ENCODE data around the gene APP.

Gene APP

GRCh38 chr21:25970254-25970930 lies 200.2 kb downstream of the APP start:
- DNase-seq (ENCODE audit: low read depth): no peak

- DNase-seq (ENCODE audit: low read depth): no peak
Measured at GRCh38 chr21:25967901-25968438, 202.6 kb downstream of the APP start.

- DNase-seq (ENCODE audit: low read depth): no peak
Measured at GRCh38 chr21:25967181-25967900, 203.2 kb downstream of the APP start.

DNA sequence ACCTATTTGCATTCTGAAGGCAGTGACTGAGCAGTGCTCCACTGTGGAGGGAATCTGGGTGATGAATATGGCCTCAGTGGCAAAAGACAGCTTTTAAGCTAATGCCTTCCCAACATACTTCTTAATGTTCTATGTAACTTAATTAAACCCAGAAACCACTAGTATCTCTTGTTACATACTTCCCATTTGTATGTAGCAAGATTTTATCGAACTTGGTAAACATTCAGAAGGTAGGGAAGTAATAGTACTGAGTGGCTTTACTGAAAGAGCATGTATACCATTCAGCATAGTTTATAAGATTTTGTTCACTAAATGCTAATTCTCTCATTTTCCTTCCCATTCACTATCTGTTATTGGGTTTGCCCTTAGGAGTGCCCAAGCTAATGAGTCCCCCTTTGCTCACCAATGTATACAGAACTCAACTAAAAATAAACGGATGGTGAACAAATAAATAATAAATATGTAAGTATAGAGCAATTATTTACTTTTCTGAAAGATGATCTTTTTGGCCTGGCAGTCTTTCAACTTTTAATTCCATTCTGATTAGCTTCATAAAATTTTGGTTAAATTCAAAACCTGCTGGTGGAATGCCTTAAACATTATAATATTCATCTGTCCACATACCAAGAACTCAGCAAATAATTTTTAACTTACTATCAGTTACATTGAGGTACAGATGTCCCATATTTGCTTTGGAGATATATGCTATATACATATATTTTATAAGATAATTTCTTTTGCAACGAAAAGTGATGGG lies 204.4 kb downstream of the APP start:
- DNase-seq (ENCODE audit: low read depth): no peak

- no peak for DNase-seq (ENCODE audit: low read depth)
Measured at GRCh38 chr21:25964926-25965325, 205.6 kb downstream of the APP start.

GRCh38 chr21:25964015-25964414 lies 206.6 kb downstream of the APP start:
- no peak for DNase-seq (ENCODE audit: low read depth)

- DNase-seq (ENCODE audit: low read depth): no peak
Measured at GRCh38 chr21:25963181-25963580, 207.4 kb downstream of the APP start.

- no peak for DNase-seq (ENCODE audit: low read depth)
Measured at GRCh38 chr21:25961042-25961441, 209.5 kb downstream of the APP start.

DNA sequence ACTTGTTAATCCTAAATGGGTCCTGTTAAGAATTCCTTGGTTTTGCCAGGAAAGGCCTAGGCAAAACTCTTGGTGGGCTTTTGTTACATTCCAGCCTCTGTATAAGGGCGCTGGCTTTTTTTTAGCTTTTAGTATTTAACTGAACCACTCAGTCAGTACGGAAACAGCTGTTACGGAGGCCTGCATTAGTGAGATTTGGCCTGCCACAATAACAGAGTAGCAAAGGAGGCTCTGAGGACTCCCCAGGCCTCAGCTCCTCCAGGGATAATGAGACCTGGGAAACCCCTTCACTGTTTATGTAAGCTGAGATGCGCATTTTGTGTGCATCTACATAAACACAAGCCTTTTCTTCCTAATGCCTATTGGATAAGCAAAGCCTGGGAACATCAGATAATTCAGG lies 210.2 kb downstream of the APP start:
- DNase-seq (ENCODE audit: low read depth): no peak

GRCh38 chr21:25959799-25960198 lies 210.8 kb downstream of the APP start:
- no peak for DNase-seq (ENCODE audit: low read depth)

GRCh38 chr21:25956993-25957714 lies 213.4 kb downstream of the APP start:
- DNase-seq (ENCODE audit: low read depth): peak; percentile 48

GRCh38 chr21:25955646-25956045 lies 214.9 kb downstream of the APP start:
- DNase-seq (ENCODE audit: low read depth): no peak

GRCh38 chr21:25953659-25954058 lies 216.9 kb downstream of the APP start:
- DNase-seq (ENCODE audit: low read depth): no peak

DNA sequence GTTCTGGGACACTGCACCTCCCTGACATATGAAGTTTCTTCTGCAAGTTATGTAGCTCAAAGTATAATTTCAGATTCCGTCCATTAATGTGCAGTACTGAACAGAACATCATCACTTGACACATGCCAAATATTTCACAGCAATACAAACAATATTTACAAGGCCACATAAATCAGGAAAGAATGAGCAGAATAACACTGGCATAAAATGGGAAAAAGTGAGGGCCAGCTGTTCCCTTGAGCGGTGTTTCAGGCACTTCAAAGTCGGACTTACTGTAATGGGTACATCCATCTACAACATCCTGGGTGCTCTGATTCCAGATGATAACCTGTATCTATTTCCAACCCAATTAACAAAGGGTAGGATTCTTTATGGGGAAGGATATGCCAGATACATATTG lies 217.4 kb downstream of the APP start:
- no peak for DNase-seq (ENCODE audit: low read depth)

GRCh38 chr21:25952306-25952705 lies 218.3 kb downstream of the APP start:
- DNase-seq (ENCODE audit: low read depth): no peak

DNA sequence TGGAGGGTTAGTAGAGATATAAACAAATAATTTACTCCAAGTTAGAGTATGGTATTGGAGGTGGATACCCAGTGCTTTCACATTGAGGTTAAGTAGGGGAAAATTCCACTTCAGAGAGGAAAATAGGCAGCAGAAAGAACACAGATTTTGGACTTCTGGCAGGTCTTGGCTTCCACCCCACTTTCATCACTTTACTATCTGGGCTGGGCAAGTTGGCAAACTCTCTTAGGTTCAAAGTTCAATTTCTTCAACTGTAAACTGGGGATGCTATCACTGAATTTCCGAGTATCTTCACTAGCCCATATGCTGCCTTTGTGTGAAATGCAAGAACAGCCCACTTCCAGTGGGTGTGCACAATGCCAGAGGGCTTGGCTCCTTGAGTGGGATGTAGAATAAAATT lies 220.9 kb downstream of the APP start:
- no peak for DNase-seq (ENCODE audit: low read depth)

DNA sequence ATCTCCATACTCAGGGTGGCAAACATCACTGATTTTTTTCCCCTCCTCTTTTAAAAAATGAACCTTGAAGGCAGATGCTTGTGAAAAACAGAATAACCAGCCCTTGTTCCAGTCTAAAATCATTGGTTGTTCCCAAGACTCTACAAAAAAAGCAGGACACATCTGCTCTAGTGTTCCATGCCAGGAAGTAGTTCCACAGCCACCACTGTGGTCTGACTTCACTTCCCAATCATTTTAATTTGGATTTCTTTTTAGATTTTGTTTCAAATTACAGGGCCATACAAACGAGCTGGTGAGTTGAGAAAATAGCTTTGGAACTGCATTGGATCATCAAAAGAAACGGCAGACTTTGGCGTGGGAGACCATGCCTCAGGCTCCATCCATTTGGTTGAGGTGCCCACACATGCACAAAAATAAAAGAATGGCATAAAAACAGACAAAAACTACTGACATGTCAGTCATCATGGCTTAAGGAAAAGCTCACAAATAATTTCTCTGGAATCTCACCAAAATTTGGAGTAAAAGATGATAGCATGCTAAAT lies 225.8 kb downstream of the APP start:
- DNase-seq (ENCODE audit: low read depth): no peak

DNA sequence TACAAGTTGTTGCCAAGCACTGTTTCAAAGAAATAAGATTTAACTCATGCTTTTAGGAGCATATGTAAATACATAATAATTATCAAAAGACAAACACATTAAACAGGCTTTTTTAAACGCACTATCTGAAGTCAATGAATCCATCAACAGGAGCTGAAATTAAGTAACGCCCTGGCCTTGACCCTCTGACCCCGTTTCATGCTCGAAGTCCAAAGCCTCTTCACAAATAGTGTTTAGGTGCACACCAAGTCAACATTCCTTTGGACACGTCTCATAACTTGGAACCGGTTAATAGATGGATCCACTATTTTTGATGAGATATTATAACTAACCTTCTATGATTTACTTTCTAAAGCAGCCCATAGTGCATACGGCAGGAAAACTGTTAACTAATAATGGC lies 226.5 kb downstream of the APP start:
- no peak for DNase-seq (ENCODE audit: low read depth)

DNA sequence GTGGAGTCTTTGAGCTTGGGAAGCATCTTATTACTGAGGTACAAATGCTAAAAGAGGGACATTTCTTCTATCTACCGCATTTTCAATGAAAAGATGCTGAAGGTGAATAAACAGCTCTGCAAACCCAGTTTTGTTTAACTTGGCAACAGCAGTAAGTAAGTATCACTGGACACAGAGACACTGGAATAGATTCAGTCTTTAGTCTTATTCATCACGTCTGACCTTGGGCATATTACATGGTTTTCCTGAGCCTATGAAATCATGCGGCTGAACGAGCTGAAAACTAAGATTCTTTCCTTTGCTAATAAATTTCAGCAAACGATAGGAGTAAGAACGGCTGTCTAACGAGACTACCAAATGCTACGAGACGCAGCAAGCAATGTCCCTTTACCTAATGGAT lies 228.4 kb downstream of the APP start:
- DNase-seq (ENCODE audit: low read depth): no peak

GRCh38 chr21:25939396-25939761 lies 231.2 kb downstream of the APP start:
- DNase-seq (ENCODE audit: low read depth): no peak

DNA sequence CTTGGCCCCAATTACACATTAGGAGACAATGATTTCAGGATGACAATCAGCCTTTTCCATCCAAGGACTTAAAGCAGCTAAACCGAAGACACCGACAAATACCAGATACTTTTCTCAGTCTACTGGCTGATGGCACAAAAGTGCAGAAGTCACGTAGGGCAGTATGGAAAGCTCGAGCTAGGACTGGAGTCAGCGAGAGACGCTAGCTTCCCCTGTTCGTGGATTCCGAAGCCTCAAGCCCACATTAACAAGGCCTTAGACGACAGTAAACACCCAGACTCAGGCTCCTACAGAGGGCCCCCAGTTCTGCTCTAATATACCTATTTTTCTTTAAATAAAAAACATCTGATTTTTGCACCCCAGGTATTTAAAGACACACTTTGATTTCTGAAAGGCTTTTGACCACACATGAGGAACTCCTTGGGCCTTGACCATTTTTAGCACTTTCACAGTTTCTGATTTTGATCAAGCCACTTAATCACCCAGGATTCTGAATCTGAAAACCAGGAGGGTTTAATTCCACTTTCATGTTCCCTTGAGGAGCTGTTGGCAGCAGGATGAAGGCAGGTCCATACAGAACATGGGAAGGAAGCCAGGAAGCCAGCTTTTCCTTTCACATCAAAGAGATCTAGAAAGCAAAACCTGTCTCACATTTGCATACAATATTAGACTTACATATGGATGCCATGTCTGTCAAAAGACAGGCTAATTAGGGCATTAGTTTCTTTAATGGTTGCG lies 231.7 kb downstream of the APP start:
- no peak for DNase-seq (ENCODE audit: low read depth)
